Measurements from ENCODE around the gene SELENON.

SELENON gene

DNA sequence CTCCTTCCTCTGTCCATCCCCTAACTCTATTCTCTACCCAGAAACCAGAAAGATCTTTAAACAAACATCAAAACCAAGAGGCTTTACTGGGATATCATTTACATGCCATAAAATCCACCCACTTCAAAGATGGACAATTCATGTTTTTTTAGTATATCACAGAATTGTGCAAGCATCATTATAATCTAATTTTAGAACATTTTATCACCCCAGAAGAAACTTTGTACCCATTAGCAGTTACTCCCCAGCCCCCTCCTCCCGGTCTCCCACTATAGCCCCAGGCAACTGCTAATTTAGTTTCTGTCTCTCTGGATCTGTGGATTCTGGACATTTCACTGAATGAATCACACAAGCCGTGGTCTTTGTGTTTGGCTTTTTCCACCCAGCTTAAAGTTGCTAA, 4.8 kb upstream of the SELENON start:
- peaks cover 4% of the 10 kb centered on the region for H3K4me1 ChIP-seq (ENCODE audit: control insufficient read depth, insufficient read depth, low read length, unreplicated experiment)

DNA sequence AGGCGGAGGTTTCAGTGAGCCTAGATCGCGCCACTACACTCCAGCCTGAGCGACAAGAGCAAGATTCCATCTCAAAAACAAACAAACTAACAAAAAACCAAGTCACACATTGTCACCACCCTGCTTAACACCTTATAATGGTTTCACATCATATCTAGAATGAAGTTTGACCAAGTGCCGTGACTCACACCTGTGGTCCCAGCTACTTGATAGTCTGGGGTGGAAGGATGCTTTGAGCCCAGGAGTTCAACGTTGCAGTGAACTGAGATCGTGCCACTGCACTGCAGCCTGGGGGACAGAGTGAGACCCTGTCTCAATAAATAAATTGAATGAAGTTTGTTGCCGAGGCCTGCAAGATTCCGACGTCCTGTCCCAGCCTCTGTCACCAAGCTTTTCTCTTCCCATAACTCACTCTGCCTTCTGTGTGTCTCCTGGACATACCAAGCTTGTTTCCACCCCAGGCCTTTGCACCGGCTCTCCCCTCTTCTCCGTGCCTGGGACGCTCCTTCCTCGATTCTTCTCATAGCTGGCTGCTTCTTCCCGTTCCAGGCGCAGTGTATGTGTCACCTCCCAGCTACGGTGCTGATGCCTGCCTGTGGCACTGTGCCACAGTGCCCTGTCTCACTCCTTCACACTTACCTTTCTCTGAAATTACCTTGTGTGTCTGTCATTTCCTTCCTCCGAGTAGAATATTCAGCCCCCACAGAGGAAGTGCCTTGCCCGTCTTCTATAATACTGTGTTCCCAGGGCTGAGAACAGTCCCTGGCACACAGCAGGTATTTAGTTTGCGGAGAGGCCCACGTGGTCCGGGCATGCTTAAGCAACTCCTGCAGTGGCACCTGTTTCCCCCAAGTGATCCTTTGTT, 3.8 kb upstream of the SELENON start:
- H3K4me1 ChIP-seq (ENCODE audit: control insufficient read depth, insufficient read depth, low read length, unreplicated experiment) = peaks cover 9% of the 10 kb centered on the region
- H3K79me2 ChIP-seq (ENCODE audit: control insufficient read depth, insufficient read depth, low read length, unreplicated experiment) = peaks cover 4% of the 10 kb centered on the region
- H3K36me3 ChIP-seq (ENCODE audit: insufficient read depth, low read length) = no peaks in the 10 kb centered on the region
- H3K27me3 ChIP-seq (ENCODE audit: insufficient read depth, low read length) = no peaks in the 10 kb centered on the region
- peak overlapping the region; percentile 74 for H2AFZ ChIP-seq (ENCODE audit: low read length, unreplicated experiment)
- H3K4me3 ChIP-seq (ENCODE audit: low read depth, low read length) = no peak overlapping the region
- no peak overlapping the region for H3K27ac ChIP-seq (ENCODE audit: low read depth, low read length)

More for the DNA sequence above, 4.8 kb upstream of the SELENON start:
- no peak overlapping the region for H3K4me3 ChIP-seq (ENCODE audit: low read depth, low read length)
- H3K27me3 ChIP-seq (ENCODE audit: insufficient read depth, low read length) = no peaks in the 10 kb centered on the region
- no peak overlapping the region for H2AFZ ChIP-seq (ENCODE audit: low read length, unreplicated experiment)
- no peaks in the 10 kb centered on the region for H3K36me3 ChIP-seq (ENCODE audit: insufficient read depth, low read length)
- no peaks in the 10 kb centered on the region for H3K79me2 ChIP-seq (ENCODE audit: control insufficient read depth, insufficient read depth, low read length, unreplicated experiment)
- no peak overlapping the region for H3K27ac ChIP-seq (ENCODE audit: low read depth, low read length)

DNA sequence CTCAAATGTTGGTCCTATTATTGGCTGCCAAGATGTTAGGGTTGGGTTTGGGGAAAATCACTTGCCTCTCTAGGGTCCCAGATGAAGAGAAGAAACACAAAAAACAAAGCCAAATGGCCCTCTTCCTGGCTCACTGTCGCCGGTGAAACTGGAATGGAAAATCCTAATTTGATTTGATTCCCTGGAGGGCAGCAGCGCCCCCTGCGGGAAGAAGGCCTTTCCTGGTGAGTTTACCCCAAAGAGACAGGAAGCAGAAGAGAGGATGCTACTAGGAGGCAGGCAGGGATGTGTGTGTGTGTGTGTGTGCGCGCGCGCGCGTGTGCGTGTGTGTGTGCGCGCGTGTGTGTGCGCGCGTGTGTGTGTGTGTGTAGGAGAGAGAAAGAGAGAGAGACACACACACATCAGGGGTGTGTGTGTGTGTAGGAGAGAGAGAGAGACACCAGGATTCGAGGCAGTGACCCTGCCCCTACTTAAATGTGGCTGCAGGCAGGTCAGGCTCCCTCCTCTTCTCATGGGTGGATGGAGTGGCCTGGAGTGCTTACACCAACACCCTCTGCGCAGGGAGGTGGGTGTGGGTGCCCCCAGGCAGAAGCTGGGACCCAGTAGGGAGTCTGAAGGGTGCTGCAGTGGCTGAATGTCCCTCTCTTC, 3.1 kb upstream of the SELENON start:
- Histone ChIP-seq H3K36me3 (ENCODE audit: insufficient read depth, low read length) (no peaks in the 10 kb centered on the region), H3K79me2 (ENCODE audit: control insufficient read depth, insufficient read depth, low read length, unreplicated experiment) (peaks cover 4% of the 10 kb centered on the region), H3K27me3 (ENCODE audit: insufficient read depth, low read length) (no peaks in the 10 kb centered on the region), H3K27ac (ENCODE audit: low read depth, low read length) (no peak overlapping the region), H2AFZ (ENCODE audit: low read length, unreplicated experiment) (peak overlapping the region; percentile 74), H3K4me3 (ENCODE audit: low read depth, low read length) (no peak overlapping the region), H3K4me1 (ENCODE audit: control insufficient read depth, insufficient read depth, low read length, unreplicated experiment) (peaks cover 10% of the 10 kb centered on the region)

DNA sequence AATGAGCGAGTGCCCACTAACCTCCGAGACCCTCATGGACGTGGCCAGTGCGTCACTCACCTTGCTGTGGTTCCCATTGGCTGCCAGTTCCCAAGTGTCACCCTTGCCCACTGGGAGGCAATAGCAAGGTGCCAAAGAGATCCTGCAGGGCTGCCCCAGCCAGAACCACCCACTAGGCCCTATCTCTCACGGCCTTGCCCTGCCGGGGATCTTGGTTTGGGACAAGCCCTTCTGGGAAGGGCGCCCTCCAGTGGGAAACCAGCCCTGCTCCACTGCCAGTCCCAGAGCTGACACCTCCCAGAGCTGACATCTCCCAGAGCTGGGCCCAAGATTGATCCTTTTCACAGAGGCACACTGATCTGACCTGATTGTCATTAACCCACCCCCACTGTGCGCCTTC, 2.1 kb upstream of the SELENON start:
- H3K4me3 ChIP-seq (ENCODE audit: low read depth, low read length) = no peak overlapping the region
- H3K27ac ChIP-seq (ENCODE audit: low read depth, low read length) = no peak overlapping the region
- peaks cover 4% of the 10 kb centered on the region for H3K79me2 ChIP-seq (ENCODE audit: control insufficient read depth, insufficient read depth, low read length, unreplicated experiment)
- H2AFZ ChIP-seq (ENCODE audit: low read length, unreplicated experiment) = no peak overlapping the region
- H3K27me3 ChIP-seq (ENCODE audit: insufficient read depth, low read length) = no peaks in the 10 kb centered on the region
- H3K4me1 ChIP-seq (ENCODE audit: control insufficient read depth, insufficient read depth, low read length, unreplicated experiment) = peaks cover 12% of the 10 kb centered on the region
- no peaks in the 10 kb centered on the region for H3K36me3 ChIP-seq (ENCODE audit: insufficient read depth, low read length)

DNA sequence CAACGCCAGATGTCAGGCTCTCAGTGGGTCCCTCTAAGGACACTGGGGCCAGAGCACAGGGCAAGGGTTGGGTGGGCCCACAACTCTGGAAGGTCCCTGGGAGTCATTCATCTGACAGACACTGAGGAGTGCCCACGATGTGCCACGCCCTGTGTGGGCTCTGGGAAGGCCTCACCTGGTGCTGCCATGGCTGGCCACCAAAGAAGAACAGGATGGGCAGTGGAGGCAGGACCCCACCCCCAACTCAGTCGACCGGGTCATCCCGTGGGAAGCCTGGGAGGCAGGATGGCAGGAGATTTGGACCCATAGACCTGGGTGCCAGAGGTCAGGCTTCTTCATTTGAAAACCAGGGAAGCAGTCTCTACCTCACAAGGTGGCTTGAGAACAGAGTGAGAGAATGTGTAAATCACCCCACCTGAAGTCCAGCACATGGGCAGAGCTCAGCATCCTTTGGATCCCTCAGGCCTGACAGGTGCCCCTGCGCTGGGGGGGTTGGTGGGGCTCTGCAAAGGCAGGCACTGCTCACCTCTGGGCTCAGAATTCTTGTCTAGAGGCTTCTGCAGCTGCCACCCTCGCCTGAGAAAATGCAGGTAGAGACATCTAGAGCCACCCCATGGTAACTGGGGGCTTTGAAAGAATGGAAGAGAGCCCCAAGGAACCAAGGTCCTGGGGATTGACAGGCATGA, 1.2 kb upstream of the SELENON start:
- Histone ChIP-seq H3K4me1 (ENCODE audit: control insufficient read depth, insufficient read depth, low read length, unreplicated experiment) (peaks cover 18% of the 10 kb centered on the region), H3K27ac (ENCODE audit: low read depth, low read length) (no peak overlapping the region), H2AFZ (ENCODE audit: low read length, unreplicated experiment) (no peak overlapping the region), H3K27me3 (ENCODE audit: insufficient read depth, low read length) (no peaks in the 10 kb centered on the region), H3K36me3 (ENCODE audit: insufficient read depth, low read length) (no peaks in the 10 kb centered on the region), H3K4me3 (ENCODE audit: low read depth, low read length) (no peak overlapping the region), H3K79me2 (ENCODE audit: control insufficient read depth, insufficient read depth, low read length, unreplicated experiment) (peaks cover 4% of the 10 kb centered on the region)

DNA sequence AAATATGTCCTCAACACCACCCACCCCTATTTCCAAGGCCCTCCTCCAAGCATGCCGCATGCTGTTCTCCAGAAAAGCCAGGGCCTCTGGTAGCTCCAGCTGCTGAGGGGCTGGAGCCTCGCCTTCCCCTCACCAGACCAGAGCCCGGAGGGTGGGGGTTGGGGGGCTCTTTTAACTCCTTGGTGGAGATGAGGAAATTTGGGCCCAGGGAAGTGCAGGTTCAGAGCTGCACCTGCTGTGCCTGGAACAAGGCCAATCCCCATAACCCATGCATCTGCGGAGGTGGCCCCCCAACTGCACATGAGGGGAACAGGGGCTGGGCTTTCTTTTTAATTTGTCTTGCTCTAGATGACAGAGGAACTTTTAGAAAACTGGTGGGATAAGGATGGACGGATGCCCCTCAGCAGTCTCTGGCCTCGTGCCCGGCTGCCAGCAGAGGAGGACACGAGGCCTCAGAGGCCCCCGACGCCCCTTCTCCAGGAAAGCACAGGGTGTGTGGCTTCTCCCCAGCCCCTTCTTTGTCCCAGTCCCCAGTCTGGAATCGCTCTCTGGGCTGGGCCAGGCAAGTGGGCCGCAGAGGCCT, 550 bp upstream of the SELENON start:
- Histone ChIP-seq H3K27me3 (ENCODE audit: insufficient read depth, low read length) (no peaks in the 10 kb centered on the region), H2AFZ (ENCODE audit: low read length, unreplicated experiment) (peak overlapping the region; percentile 56), H3K4me1 (ENCODE audit: control insufficient read depth, insufficient read depth, low read length, unreplicated experiment) (peaks cover 24% of the 10 kb centered on the region), H3K27ac (ENCODE audit: low read depth, low read length) (no peak overlapping the region), H3K79me2 (ENCODE audit: control insufficient read depth, insufficient read depth, low read length, unreplicated experiment) (peaks cover 4% of the 10 kb centered on the region), H3K4me3 (ENCODE audit: low read depth, low read length) (peak overlapping the region; percentile 74), H3K36me3 (ENCODE audit: insufficient read depth, low read length) (no peaks in the 10 kb centered on the region)

DNA sequence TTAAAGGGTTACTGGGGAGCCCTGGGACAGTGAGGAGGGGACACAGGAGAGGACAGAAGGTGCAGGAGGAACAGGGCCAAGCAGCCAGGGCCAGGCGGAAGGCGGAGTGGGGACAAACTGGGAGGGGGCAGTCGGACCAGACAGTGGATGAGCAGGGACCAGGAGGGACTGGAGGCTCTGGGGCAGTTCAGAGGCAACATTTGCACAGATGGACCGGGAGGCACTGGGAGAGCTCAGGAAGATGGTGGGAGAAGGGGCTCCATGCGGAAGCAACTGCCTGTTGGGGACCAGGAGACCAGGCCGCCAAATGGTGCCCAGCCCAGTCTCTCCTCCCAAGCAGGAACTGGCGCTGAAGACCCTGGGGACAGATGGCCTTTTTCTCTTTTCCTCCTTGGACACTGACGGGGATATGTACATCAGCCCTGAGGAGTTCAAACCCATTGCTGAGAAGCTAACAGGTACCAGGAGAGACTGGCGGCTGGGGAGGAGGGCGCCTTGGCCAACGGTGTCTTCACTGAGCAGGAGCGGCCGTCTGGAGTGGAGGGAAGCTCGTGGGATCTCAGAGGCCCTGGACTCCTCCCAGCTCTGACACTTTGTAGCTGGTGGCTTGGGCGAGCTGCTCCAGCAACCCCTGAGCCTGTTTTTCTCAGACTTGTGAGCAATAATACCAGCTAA, 847 bp downstream of the SELENON start:
- Histone ChIP-seq H3K27ac (ENCODE audit: low read depth, low read length) (no peak overlapping the region), H3K4me3 (ENCODE audit: low read depth, low read length) (peak overlapping the region; percentile 79), H3K4me1 (ENCODE audit: control insufficient read depth, insufficient read depth, low read length, unreplicated experiment) (peaks cover 37% of the 10 kb centered on the region), H3K27me3 (ENCODE audit: insufficient read depth, low read length) (no peaks in the 10 kb centered on the region), H3K79me2 (ENCODE audit: control insufficient read depth, insufficient read depth, low read length, unreplicated experiment) (peaks cover 4% of the 10 kb centered on the region), H3K36me3 (ENCODE audit: insufficient read depth, low read length) (no peaks in the 10 kb centered on the region), H2AFZ (ENCODE audit: low read length, unreplicated experiment) (no peak overlapping the region)

DNA sequence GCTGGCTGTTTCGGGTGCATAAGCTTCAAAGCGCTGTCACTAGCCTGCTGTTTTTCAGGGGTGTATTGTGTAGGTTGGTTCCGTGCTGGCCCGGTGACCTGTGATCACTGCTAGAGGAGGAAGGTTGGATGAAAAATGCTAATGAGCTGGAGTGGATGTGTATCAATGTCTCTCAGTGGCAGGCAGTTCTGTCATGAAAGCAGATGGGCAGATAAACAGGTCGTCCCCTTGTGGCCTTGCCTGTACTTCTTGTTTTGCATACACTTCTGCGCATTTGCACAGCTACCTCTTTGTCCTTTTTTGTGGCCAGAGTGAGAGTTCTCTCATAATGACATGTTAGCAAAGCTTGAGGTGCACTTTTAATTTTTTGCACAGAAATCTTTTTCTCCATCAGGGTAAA, 2.9 kb downstream of the SELENON start:
- no peak overlapping the region for H3K4me3 ChIP-seq (ENCODE audit: low read depth, low read length)
- H3K27ac ChIP-seq (ENCODE audit: low read depth, low read length) = no peak overlapping the region
- no peaks in the 10 kb centered on the region for H3K36me3 ChIP-seq (ENCODE audit: insufficient read depth, low read length)
- H3K79me2 ChIP-seq (ENCODE audit: control insufficient read depth, insufficient read depth, low read length, unreplicated experiment) = peaks cover 4% of the 10 kb centered on the region
- no peak overlapping the region for H2AFZ ChIP-seq (ENCODE audit: low read length, unreplicated experiment)
- no peaks in the 10 kb centered on the region for H3K27me3 ChIP-seq (ENCODE audit: insufficient read depth, low read length)
- peaks cover 45% of the 10 kb centered on the region for H3K4me1 ChIP-seq (ENCODE audit: control insufficient read depth, insufficient read depth, low read length, unreplicated experiment)

DNA sequence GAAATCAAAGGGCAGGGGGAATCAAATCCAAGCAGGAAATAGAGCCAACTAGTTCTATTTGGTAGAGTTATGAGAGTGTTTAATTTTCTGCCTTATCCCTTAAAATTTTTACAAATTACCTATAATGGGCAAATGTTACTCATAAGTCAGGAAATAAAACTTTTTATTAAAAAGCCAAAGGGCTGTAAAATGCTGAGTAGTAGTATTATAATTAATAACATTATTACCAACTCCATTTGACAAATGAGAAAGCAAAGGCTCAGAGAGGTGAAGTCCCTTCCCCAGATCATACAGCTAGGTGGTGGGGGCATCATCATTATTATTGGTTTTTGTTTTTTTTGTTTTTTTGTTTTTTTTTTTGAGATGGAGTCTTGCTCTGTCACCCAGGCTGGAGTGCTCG, 3.4 kb downstream of the SELENON start:
- H3K27ac ChIP-seq (ENCODE audit: low read depth, low read length) = no peak overlapping the region
- H3K4me1 ChIP-seq (ENCODE audit: control insufficient read depth, insufficient read depth, low read length, unreplicated experiment) = peaks cover 45% of the 10 kb centered on the region
- no peaks in the 10 kb centered on the region for H3K27me3 ChIP-seq (ENCODE audit: insufficient read depth, low read length)
- H3K79me2 ChIP-seq (ENCODE audit: control insufficient read depth, insufficient read depth, low read length, unreplicated experiment) = peaks cover 4% of the 10 kb centered on the region
- H3K36me3 ChIP-seq (ENCODE audit: insufficient read depth, low read length) = no peaks in the 10 kb centered on the region
- no peak overlapping the region for H3K4me3 ChIP-seq (ENCODE audit: low read depth, low read length)
- no peak overlapping the region for H2AFZ ChIP-seq (ENCODE audit: low read length, unreplicated experiment)
